B cell (primary cell): ENCODE data around the gene ZNF280D. TPM values are rescaled to one million over a fixed set of nuclear protein-coding genes. Genes with fewer than 3 reads are reported as not detected.

ENCODE experiments used
- ATAC-seq: fragments of 200-7000 bp; cut with Tn5 transposase; one replicate; pipeline ENCODE4 v1.10.0; 2021; ENCODE audit warnings: low read depth, mild to moderate bottlenecking, moderate number of reproducible peaks, moderate library complexity
- CTCF ChIA-PET: fragments of 350-600 bp; sonication (Branson Sonifier 250); formaldehyde crosslinking; loops from one replicate; lab custom pipeline; 2021; ENCODE audit warnings: antibody characterized with exemption, inconsistent platforms; lab: Charles Lee
- POLR2A ChIA-PET: fragments of 350-600 bp; sonication (Branson Sonifier 250); formaldehyde crosslinking; loops from one replicate; lab custom pipeline; 2021; ENCODE audit warnings: antibody characterized with exemption; lab: Charles Lee
- DNase-seq: peaks from one replicate; pipeline ENCODE4 v3.0.0; 2013
- H2AFZ ChIP-seq: 2 replicates; pipeline ENCODE4 v1.6.1; 2012; ENCODE audit warnings: mild to moderate bottlenecking, low read depth, low read length; ENCODE audit not compliant: insufficient read depth, poor library complexity, severe bottlenecking
- H3K27ac ChIP-seq, 2 donors: 1 replicate in 1 of 2; 2 replicates in 1 of 2; pipeline ENCODE4 v1.5.1; 2012 to 2013; ENCODE audit warnings: low read length in 2 of 2, mild to moderate bottlenecking in 2 of 2, moderate library complexity in 1 of 2
- H3K27me3 ChIP-seq, 4 experiments: fragments of 200-600 bp in 1 of 4; sonication (generic) in 1 of 4; replicated peaks in 1 of 4; 1 replicate in 2 of 4; 2 replicates in 2 of 4; pipeline versions ENCODE4 v1.6.1 to v1.7.0; 2013 to 2016; ENCODE audit warnings: low read length in 3 of 4, mild to moderate bottlenecking in 2 of 4, mixed read lengths in 1 of 4, moderate library complexity in 1 of 4; ENCODE audit not compliant: insufficient read depth in 4 of 4, control insufficient read depth in 3 of 4; ENCODE audit errors: control extremely low read depth in 1 of 4
- H3K36me3 ChIP-seq, 2 experiments: replicated peaks in 1 of 2; 1 replicate in 1 of 2; 2 replicates in 1 of 2; pipeline versions ENCODE4 v1.6.1 to v1.7.1; 2013; ENCODE audit warnings: low read length in 1 of 2; ENCODE audit not compliant: insufficient read depth in 2 of 2, control insufficient read depth in 1 of 2; ENCODE audit errors: control extremely low read depth in 1 of 2, extremely low read depth in 1 of 2
- H3K4me1 ChIP-seq, 2 donors: fragments of 200-600 bp in 1 of 2; sonication (generic) in 1 of 2; 1 replicate in 1 of 2; 2 replicates in 1 of 2; pipeline versions ENCODE4 v1.5.1 to v1.6.1; 2013 to 2017; ENCODE audit warnings: low read length in 2 of 2; ENCODE audit not compliant: control insufficient read depth in 2 of 2, insufficient read depth in 2 of 2
- H3K4me2 ChIP-seq: replicated peaks from 2 replicates; pipeline ENCODE3; 2012; ENCODE audit warnings: mild to moderate bottlenecking, low read depth, low read length; ENCODE audit not compliant: poor library complexity, severe bottlenecking
- H3K4me3 ChIP-seq, 5 experiments: fragments of 200-600 bp in 1 of 5; sonication (generic) in 1 of 5; 1 replicate in 3 of 5; 2 replicates in 2 of 5; pipeline versions ENCODE4 v1.5.1 to v1.7.0; 2011 to 2016; ENCODE audit warnings: low read length in 4 of 5, mild to moderate bottlenecking in 4 of 5, low read depth in 2 of 5, control low read depth in 1 of 5, moderate library complexity in 1 of 5; ENCODE audit not compliant: insufficient read depth in 1 of 5; ENCODE audit errors: control extremely low read depth in 1 of 5, extremely low read depth in 1 of 5
- H3K79me2 ChIP-seq: fragments of 200-600 bp; sonication (generic); one replicate; pipeline ENCODE4 v1.6.0; 2016; ENCODE audit warnings: low read length; ENCODE audit not compliant: control insufficient read depth, insufficient read depth
- H3K9ac ChIP-seq: fragments of 200-600 bp; sonication (generic); 2 replicates; pipeline ENCODE4 v1.6.1; 2017; ENCODE audit warnings: mild to moderate bottlenecking, low read length, moderate library complexity
- H3K9me3 ChIP-seq, 3 donors: one replicate each; pipeline versions ENCODE4 v1.6.1 to v1.7.1; 2013; ENCODE audit warnings: low read length in 2 of 3; ENCODE audit not compliant: control insufficient read depth in 2 of 3, insufficient read depth in 1 of 3; ENCODE audit errors: control extremely low read depth in 1 of 3
- H4K20me1 ChIP-seq: 2 replicates; pipeline ENCODE4 v1.6.0; 2012; ENCODE audit warnings: mild to moderate bottlenecking, low read length; ENCODE audit not compliant: insufficient read depth, control insufficient read depth, poor library complexity, severe bottlenecking
- H3K27ac Mint-ChIP-seq: one replicate; pipeline ENCODE4 v1.8.0; 2021; ENCODE audit warnings: mixed read lengths
- H3K27me3 Mint-ChIP-seq: one replicate; pipeline ENCODE4 v1.8.0; 2021; ENCODE audit warnings: mixed read lengths
- H3K4me1 Mint-ChIP-seq: one replicate; pipeline ENCODE4 v1.8.0; 2021; ENCODE audit warnings: mixed read lengths
- H3K4me3 Mint-ChIP-seq: one replicate; pipeline ENCODE4 v1.8.0; 2021; ENCODE audit warnings: mixed read lengths
- H3K9me3 Mint-ChIP-seq: one replicate; pipeline ENCODE4 v1.8.0; 2022; ENCODE audit warnings: mixed read lengths; ENCODE audit not compliant: insufficient read depth
- EZH2 ChIP-seq: IDR thresholded peaks from 2 replicates; pipeline ENCODE4 v1.6.1; 2012; ENCODE audit warnings: borderline replicate concordance, low read depth, mild to moderate bottlenecking, moderate library complexity, low read length; ENCODE audit not compliant: insufficient read depth, poor library complexity, severe bottlenecking
- WGBS: methylation state at CpG from one replicate; pipeline ENCODE4 v1.1.5; 2013; ENCODE audit warnings: missing lambda C conversion rate; ENCODE audit not compliant: insufficient coverage; 5-methylcytosine and 5-hydroxymethylcytosine counted together
- intact Hi-C: fragments of 100-400 bp; cut with micrococcal nuclease; formaldehyde crosslinking; loops from one replicate; pipeline ENCODE4 v1.10.0; 2022
- polyA plus RNA-seq: library from polyadenylated mRNA; depleted of rRNA; stranded (reverse); fragments of >200 nt; gene quantifications from 2 replicates; pipeline ENCODE4 v1.2.3, GENCODE V29; 2012
- total RNA-seq, 2 donors: library from RNA; stranded (reverse); fragments of 120-200 nt in 1 of 2; gene quantifications; 1 replicate in 1 of 2; 2 replicates in 1 of 2; pipeline versions ENCODE4 v1.2.3 to v1.2.4, GENCODE V29; 2013 to 2022
- TF ChIP-seq, protein P1 (sequence below): fragments of 200-600 bp; IDR thresholded peaks from one replicate; pipeline ENCODE4 v1.8.0; 2022; ENCODE audit warnings: antibody characterized with exemption, mild to moderate bottlenecking

Gene ZNF280D
- total and polyA plus RNA-seq, 2 donors (not counting 1 experiment from before 2014, with no cell fraction given): 14.7 to 68.3 TPM

DNA sequence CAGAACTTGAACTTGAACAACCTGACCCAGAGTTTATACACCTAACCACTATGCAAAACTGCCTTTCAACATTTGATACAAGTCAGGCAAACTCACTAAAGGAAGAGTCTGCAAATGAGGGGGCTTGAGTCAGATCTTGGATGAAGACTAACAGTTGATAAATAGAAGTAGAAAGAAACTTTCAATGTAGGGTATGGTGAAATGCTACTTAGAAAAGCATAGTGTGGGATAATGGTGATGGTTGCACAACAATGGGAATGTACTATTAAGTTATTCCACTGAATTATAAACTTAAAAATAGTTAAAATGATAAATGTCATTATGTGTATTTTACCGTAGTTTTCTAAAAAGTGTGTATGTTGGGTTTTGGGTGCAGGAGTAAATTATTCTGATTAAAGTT, 19.7 kb upstream of the ZNF280D start:
- TF ChIP-seq EZH2: no peak
- TF ChIP-seq, protein P1, sequence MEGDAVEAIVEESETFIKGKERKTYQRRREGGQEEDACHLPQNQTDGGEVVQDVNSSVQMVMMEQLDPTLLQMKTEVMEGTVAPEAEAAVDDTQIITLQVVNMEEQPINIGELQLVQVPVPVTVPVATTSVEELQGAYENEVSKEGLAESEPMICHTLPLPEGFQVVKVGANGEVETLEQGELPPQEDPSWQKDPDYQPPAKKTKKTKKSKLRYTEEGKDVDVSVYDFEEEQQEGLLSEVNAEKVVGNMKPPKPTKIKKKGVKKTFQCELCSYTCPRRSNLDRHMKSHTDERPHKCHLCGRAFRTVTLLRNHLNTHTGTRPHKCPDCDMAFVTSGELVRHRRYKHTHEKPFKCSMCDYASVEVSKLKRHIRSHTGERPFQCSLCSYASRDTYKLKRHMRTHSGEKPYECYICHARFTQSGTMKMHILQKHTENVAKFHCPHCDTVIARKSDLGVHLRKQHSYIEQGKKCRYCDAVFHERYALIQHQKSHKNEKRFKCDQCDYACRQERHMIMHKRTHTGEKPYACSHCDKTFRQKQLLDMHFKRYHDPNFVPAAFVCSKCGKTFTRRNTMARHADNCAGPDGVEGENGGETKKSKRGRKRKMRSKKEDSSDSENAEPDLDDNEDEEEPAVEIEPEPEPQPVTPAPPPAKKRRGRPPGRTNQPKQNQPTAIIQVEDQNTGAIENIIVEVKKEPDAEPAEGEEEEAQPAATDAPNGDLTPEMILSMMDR: no peak
- no peak for ATAC-seq
- H3K27ac ChIP-seq: no peak overlapping the region
- H3K4me3 ChIP-seq: no peak overlapping the region
- POLR2A ChIA-PET: no interaction called here
- intact Hi-C loops: no loop called here
- H3K79me2 ChIP-seq: no peaks in the 10 kb centered on the region
- Mint-ChIP-seq H3K27ac (no peak overlapping the region), H3K9me3 (no peaks in the 10 kb centered on the region), H3K27me3 (no peaks in the 10 kb centered on the region), H3K4me1 (peaks cover 2% of the 10 kb centered on the region), H3K4me3 (no peak overlapping the region)
- peaks cover 0 to under 1% of the 10 kb centered on the region in 2 donors for H3K4me1 ChIP-seq
- no peak for DNase-seq
- no peak overlapping the region for H3K4me2 ChIP-seq
- WGBS: no CpG with 5 or more reads among the region's 1 CpG
- H3K27me3 ChIP-seq: no peaks in the 10 kb centered on the region
- no peak overlapping the region for H2AFZ ChIP-seq
- no peaks in the 10 kb centered on the region for H3K36me3 ChIP-seq
- H3K9ac ChIP-seq: no peak overlapping the region
- H3K9me3 ChIP-seq: no peaks in the 10 kb centered on the region
- no peaks in the 10 kb centered on the region for H4K20me1 ChIP-seq
- CTCF ChIA-PET: no interaction called here

DNA sequence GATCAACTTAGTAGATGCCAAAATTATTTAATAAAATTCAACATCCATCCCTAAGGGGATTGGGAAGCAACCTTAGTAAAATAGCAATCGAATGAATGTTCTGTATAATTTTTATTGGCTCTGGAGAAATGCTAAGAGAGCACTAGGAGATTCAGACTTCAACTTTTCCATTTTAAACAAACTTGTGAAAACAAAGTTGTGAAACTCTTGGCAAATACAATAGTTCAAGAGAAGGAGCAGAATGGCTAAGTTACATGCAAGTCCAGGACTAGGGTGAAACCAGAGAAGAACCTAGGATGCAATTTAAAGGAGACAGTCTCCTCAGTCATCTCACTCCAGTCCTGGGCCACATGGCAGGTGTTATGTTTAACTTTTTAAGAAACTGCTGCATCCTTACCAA, 16.7 kb upstream of the ZNF280D start:
- Histone ChIP-seq H3K79me2 (no peaks in the 10 kb centered on the region), H3K9me3 (no peaks in the 10 kb centered on the region), H3K36me3 (no peaks in the 10 kb centered on the region), H3K27ac (no peak overlapping the region), H3K4me2 (no peak overlapping the region), H4K20me1 (no peaks in the 10 kb centered on the region), H3K27me3 (no peaks in the 10 kb centered on the region), H3K9ac (no peak overlapping the region), H3K4me3 (no peak overlapping the region), H3K4me1 (no peaks in the 10 kb centered on the region), H2AFZ (no peak overlapping the region)
- Mint-ChIP-seq H3K9me3 (no peaks in the 10 kb centered on the region), H3K4me3 (no peak overlapping the region), H3K4me1 (no peaks in the 10 kb centered on the region), H3K27ac (no peak overlapping the region), H3K27me3 (no peaks in the 10 kb centered on the region)
- ATAC-seq (no peak), DNase-seq (no peak)
- ChIA-PET POLR2A (no interaction called here), CTCF (no interaction called here)
- WGBS: no CpG with 5 or more reads among the region's 1 CpG
- TF ChIP-seq, protein P1: no peak
- no peak for TF ChIP-seq EZH2
- intact Hi-C loops: no loop called here
